NB4 (cell line): ENCODE data around the gene DDHD1.

ENCODE experiments used
- POLR2A ChIP-seq: IDR thresholded peaks from 2 replicates; pipeline ENCODE4 v1.6.1; 2011; ENCODE audit warnings: mild to moderate bottlenecking; ENCODE audit not compliant: insufficient read length; ENCODE audit errors: extremely low read depth
- TF ChIP-seq, protein P1 (sequence below): IDR thresholded peaks from one replicate; pipeline ENCODE4 v1.5.1; 2012; ENCODE audit warnings: low read depth, low read length
- TF ChIP-seq, protein P2 (sequence below): IDR thresholded peaks from 2 replicates; pipeline ENCODE4 v1.6.1; 2011; ENCODE audit warnings: low read depth, low read length

DNA sequence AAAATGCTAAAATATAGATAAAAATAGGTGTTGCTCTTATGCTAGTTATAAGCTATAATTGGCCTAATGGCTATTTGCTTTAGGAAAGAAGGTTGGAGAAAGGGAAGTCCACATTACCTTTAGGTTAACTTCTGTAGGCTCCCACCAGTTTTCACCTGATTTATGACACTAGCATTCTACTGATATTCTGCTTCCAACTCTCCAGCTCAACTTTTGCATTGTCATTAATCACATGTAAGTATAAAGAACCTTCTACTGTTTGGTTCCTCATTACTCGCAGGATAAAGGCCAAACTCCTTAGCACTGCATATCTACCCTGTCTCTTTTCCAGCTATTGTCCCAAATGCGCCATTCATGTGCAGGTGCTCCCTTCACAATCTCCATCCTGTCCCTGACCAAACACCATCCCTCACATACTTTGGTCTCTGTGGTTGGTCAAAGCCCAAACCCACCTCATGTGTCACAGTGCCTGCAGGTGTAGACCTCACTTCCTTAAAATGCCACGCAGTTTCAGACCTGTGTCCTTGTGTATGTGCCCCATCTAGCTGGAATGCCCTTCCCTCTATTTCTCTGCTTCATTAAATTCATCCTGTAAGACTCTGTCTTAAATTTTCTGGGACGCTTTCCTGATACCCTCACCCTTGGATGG lies 3.3 kb downstream of the DDHD1 start:
- TF ChIP-seq, protein P1, sequence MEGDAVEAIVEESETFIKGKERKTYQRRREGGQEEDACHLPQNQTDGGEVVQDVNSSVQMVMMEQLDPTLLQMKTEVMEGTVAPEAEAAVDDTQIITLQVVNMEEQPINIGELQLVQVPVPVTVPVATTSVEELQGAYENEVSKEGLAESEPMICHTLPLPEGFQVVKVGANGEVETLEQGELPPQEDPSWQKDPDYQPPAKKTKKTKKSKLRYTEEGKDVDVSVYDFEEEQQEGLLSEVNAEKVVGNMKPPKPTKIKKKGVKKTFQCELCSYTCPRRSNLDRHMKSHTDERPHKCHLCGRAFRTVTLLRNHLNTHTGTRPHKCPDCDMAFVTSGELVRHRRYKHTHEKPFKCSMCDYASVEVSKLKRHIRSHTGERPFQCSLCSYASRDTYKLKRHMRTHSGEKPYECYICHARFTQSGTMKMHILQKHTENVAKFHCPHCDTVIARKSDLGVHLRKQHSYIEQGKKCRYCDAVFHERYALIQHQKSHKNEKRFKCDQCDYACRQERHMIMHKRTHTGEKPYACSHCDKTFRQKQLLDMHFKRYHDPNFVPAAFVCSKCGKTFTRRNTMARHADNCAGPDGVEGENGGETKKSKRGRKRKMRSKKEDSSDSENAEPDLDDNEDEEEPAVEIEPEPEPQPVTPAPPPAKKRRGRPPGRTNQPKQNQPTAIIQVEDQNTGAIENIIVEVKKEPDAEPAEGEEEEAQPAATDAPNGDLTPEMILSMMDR: no peak
- no peak for TF ChIP-seq POLR2A
- TF ChIP-seq, protein P2, sequence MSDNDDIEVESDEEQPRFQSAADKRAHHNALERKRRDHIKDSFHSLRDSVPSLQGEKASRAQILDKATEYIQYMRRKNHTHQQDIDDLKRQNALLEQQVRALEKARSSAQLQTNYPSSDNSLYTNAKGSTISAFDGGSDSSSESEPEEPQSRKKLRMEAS: no peak
